Fibroblast of skin of back (primary cell): ENCODE measurements around the gene CCM2.

Source experiments
- DNase-seq: peaks from one replicate; pipeline ENCODE4 v3.0.0-alpha.2; 2013

The CCM2 gene

GRCh38 chr7:44969049-44969700 is 30.8 kb upstream of the CCM2 start:
- DNase-seq: no peak

GRCh38 chr7:44969701-44970522 is 30.1 kb upstream of the CCM2 start:
- no peak for DNase-seq

GRCh38 chr7:44970523-44971051 is 29.4 kb upstream of the CCM2 start:
- DNase-seq: no peak

GRCh38 chr7:44971188-44971901 is 28.7 kb upstream of the CCM2 start:
- DNase-seq: no peak

- DNase-seq: no peak
Observed at GRCh38 chr7:44971902-44972441, 28.0 kb upstream of the CCM2 start.

- DNase-seq: no peak
Observed at GRCh38 chr7:44972562-44972961, 27.4 kb upstream of the CCM2 start.

GRCh38 chr7:44973610-44974401 is 26.2 kb upstream of the CCM2 start:
- peak; percentile 39 for DNase-seq

GRCh38 chr7:44974549-44974948 is 25.5 kb upstream of the CCM2 start:
- DNase-seq: no peak

- no peak for DNase-seq
Observed at GRCh38 chr7:44975331-44976039, 24.5 kb upstream of the CCM2 start.

- no peak for DNase-seq
Observed at GRCh38 chr7:44976040-44976745, 23.8 kb upstream of the CCM2 start.

GRCh38 chr7:44976746-44977196 is 23.2 kb upstream of the CCM2 start:
- no peak for DNase-seq

GRCh38 chr7:44977304-44977958 is 22.6 kb upstream of the CCM2 start:
- DNase-seq: no peak

- no peak for DNase-seq
Observed at GRCh38 chr7:44977959-44978335, 22.1 kb upstream of the CCM2 start.

- no peak for DNase-seq
Observed at GRCh38 chr7:44978511-44979366, 21.3 kb upstream of the CCM2 start, which contains the start of gene MYO1G. Gene MYO1G (minus strand): TSS chr7:44979015. CDS start chr7:44978961, 54 bp downstream.

GRCh38 chr7:44979481-44980392 is 20.3 kb upstream of the CCM2 start:
- DNase-seq: peak; percentile 24

- peak; percentile 63 for DNase-seq
Observed at GRCh38 chr7:44980393-44981034, 19.5 kb upstream of the CCM2 start.

- DNase-seq: no peak
Observed at GRCh38 chr7:44981035-44981706, 18.8 kb upstream of the CCM2 start.
